Heart left ventricle (tissue), 13 donors: ENCODE measurements around the gene HHATL.

Experiments used
- POLR2A ChIP-seq, 2 donors: fragments of 450-650 bp; IDR thresholded peaks; one replicate each; pipeline ENCODE4 v1.6.1; 2017; ENCODE audit warnings: antibody characterized with exemption in 2 of 2, mild to moderate bottlenecking in 2 of 2, moderate library complexity in 2 of 2
- TF ChIP-seq, protein P1 (sequence below), 12 donors: fragments of 200-600 bp; sonication (generic) in 4 of 12; IDR thresholded peaks; one replicate each; pipeline versions ENCODE4 v1.5.0 to v1.8.0; 2018 to 2022; ENCODE audit warnings: antibody characterized with exemption in 12 of 12, mild to moderate bottlenecking in 5 of 12
- donor health status: ischemic (EF 13 %, LVEDD 7.1; RV severe dilation, severe dysfunction).
- donor health status: DM: no; HTN: yes; CAD: no.
- donor health status: DM: no; HTN: no; CAD: no.
- donor health status: ischemic (EF 25% LVEDD 6.9; RV normal size, moderate dysfunction).
- donor health status: ischemic (EF 25% LVEDD 5.7; RV mildly dilated, moderate dysfunction).
- donor health status: ischemic (EF 35%, LVEDD 5.7; RV mildly dilated, moderate dysfunction).
- donor health status: nonischemic (EF 11% LVEDD 7.7; RV severe dilation, severe dysfunction).
- donor health status: DM: yes; HTN: yes; CAD: no.
- donor health status: PGD.
- donor health status: ischemic (EF 29% LVEDD 5.4; RV normal size, mild dysfunction).
- donor health status: nonischemic (EF 23%, LVEDD 6.1; RV moderate dilation, normal function).

GRCh38 chr3:42653560-42654330 is 48.9 kb downstream of the HHATL start, which contains the start of gene ZBTB47:
- TF ChIP-seq, protein P1, sequence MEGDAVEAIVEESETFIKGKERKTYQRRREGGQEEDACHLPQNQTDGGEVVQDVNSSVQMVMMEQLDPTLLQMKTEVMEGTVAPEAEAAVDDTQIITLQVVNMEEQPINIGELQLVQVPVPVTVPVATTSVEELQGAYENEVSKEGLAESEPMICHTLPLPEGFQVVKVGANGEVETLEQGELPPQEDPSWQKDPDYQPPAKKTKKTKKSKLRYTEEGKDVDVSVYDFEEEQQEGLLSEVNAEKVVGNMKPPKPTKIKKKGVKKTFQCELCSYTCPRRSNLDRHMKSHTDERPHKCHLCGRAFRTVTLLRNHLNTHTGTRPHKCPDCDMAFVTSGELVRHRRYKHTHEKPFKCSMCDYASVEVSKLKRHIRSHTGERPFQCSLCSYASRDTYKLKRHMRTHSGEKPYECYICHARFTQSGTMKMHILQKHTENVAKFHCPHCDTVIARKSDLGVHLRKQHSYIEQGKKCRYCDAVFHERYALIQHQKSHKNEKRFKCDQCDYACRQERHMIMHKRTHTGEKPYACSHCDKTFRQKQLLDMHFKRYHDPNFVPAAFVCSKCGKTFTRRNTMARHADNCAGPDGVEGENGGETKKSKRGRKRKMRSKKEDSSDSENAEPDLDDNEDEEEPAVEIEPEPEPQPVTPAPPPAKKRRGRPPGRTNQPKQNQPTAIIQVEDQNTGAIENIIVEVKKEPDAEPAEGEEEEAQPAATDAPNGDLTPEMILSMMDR (IDR thresholded peaks at IDR 0.05) = no peak
- no peak for TF ChIP-seq POLR2A (IDR thresholded peaks at IDR 0.05)
